ENCODE data around the gene SHMT2. TPM values are rescaled to one million over a fixed set of nuclear protein-coding genes. Genes with fewer than 3 reads are reported as not detected.

The SHMT2 gene
- total and polyA plus RNA-seq, 12 donors, result 14.3 to 49.8 (median 27.1) TPM

- intact Hi-C loops (cut with DNase I), result no loop called here
- TF ChIP-seq CTCF (IDR thresholded peaks at IDR 0.05), result no peak
- Histone ChIP-seq H3K4me1 (peaks cover under 1 to 17% (median 9%) of the 10 kb centered on the region in 9 donors), H3K36me3 (peaks cover 0 to 60% (median 27%) of the 10 kb centered on the region in 9 donors), H3K9me3 (no peaks in the 10 kb centered on the region), H3K4me3 (no peak overlapping the region), H3K27ac (no peak overlapping the region), H3K27me3 (no peaks in the 10 kb centered on the region)
- DNase-seq (no peak), ATAC-seq (no peak)
- WGBS, 2 donors, result 89 to 95% methylated on average over 14 of the region's 14 CpGs
These were observed 25.2 kb downstream of the SHMT2 start for GRCh38 chr12:57254506-57255280.

DNA sequence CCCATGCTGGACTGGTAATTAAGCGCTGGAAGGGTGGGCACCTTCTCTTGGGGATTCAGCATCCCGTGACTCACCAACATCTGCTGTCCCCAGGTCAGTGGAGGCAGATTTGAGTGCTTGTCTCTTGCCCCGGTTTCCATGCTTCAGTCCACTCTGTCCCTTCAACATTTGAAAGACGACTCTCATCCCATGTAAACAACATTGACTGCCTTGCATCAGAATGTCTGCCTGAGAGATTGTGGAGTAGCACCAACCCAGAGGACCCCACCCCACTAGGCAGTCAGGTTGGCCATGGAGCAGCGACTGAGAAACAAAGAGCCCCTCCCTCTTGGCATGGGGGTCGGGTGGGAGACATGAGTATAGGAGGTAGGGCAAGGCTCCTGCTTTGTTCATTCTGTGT is 26.4 kb downstream of the SHMT2 start:
- no peak overlapping the region for H3K27ac ChIP-seq
- peaks cover 0 to 72% (median 27%) of the 10 kb centered on the region in 9 donors for H3K36me3 ChIP-seq
- DNase-seq, result no peak
- no peak for ATAC-seq
- WGBS, 2 donors, result 83 to 89% methylated on average over 6 of the region's 6 CpGs
- no peaks in the 10 kb centered on the region for H3K27me3 ChIP-seq
- peaks cover 0 to 28% (median 17%) of the 10 kb centered on the region in 9 donors for H3K4me1 ChIP-seq
- intact Hi-C loops (cut with DNase I), result no loop called here
- H3K4me3 ChIP-seq, result no peak overlapping the region
- no peak for TF ChIP-seq CTCF (IDR thresholded peaks at IDR 0.05)
- no peaks in the 10 kb centered on the region for H3K9me3 ChIP-seq

DNA sequence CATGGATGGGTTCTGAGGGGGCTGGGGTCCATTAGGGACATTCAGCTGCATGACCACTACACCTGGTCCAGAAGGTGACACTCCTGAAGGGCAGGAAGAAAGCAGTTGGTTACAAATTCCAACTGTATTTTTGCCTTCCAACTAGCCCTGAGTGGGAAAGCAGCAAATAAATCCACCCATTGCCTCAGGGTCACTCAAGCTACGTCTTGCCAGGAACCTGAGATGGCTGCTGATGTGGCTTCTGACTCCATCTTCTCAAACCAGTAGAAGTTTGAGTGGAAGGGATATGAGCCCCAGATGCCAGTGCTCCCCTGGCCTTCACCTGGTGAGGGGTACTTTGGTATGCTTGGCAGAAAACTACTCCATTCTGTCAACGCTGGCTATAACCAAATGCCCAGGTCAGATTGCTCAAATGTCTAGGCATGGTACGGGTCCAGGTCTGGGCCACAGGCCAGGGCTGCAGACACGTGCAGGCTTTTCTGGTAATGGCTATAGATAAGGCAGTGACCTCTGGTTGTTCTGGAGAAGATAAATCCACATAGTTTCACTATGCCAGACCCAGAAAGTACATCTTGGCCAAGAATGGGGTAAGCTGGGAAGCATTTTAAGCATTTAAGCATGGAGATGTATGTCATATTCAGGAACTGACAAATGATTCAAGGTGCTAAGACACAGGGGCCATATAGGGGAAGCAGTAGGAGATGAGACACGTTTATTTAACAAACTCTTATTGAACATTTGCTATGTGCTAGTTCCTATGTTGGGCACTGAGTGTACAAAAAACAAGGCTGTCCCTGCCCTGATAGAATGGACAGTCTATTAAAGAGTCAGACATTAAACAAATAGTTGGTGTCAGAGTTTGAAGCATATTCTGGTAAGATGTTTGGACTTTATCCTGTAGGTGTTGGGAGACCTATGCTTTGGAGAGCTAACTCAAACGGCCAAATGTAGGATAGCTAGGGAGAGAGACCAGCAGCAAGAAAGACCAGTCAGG is 29.8 kb downstream of the SHMT2 start:
- Histone ChIP-seq H3K27ac (peak overlapping the region in 9 of 10 donors; percentile 73 to 90 (median 83)), H3K27me3 (no peaks in the 10 kb centered on the region), H3K9me3 (no peaks in the 10 kb centered on the region), H3K4me3 (no peak overlapping the region), H3K36me3 (peaks cover 0 to 90% (median 22%) of the 10 kb centered on the region in 9 donors), H3K4me1 (peaks cover 6 to 61% (median 28%) of the 10 kb centered on the region in 9 donors)
- DNase-seq (peak; percentile 71 to 73), ATAC-seq (peak; percentile 79 to 90 (median 84))
- 47 to 58% methylated on average over 6 of the region's 6 CpGs for WGBS, 2 donors
- TF ChIP-seq CTCF (IDR thresholded peaks at IDR 0.05), result no peak
- intact Hi-C loops (cut with DNase I), result no loop called here

GRCh38 chr12:57260366-57260765 is 30.9 kb downstream of the SHMT2 start:
- H3K4me3 ChIP-seq, result no peak overlapping the region
- DNase-seq (no peak), ATAC-seq (peak in 1 of 8 donors; percentile 2)
- no peak for TF ChIP-seq CTCF (IDR thresholded peaks at IDR 0.05)
- 78 to 83% methylated on average over 4 of the region's 4 CpGs for WGBS, 2 donors
- peak overlapping the region in 9 of 10 donors; percentile 73 to 90 (median 83) for H3K27ac ChIP-seq
- H3K27me3 ChIP-seq, result no peaks in the 10 kb centered on the region
- H3K4me1 ChIP-seq, result peaks cover 6 to 70% (median 28%) of the 10 kb centered on the region in 9 donors
- no peaks in the 10 kb centered on the region for H3K9me3 ChIP-seq
- intact Hi-C loops (cut with DNase I), result loop anchor here in 3 of 10 donors (5.0 kb wide), 2 partner anchors 192 to 197 kb away; partner anchors contain the start of genes GLI1 (in 1 of the 3) and INHBE (in 1 of the 3)
- H3K36me3 ChIP-seq, result peaks cover 0 to 88% (median 22%) of the 10 kb centered on the region in 9 donors

All from heart right ventricle (tissue), 16 donors.